HG03066 (cell line): ENCODE results near the gene GRIK4.

Source experiments
- ATAC-seq: cut with Tn5 transposase; IDR thresholded peaks from one replicate; pipeline ENCODE4 v1.9.1; 2021; ENCODE audit warnings: low read depth; ENCODE audit not compliant: unreplicated experiment

The GRIK4 gene

DNA sequence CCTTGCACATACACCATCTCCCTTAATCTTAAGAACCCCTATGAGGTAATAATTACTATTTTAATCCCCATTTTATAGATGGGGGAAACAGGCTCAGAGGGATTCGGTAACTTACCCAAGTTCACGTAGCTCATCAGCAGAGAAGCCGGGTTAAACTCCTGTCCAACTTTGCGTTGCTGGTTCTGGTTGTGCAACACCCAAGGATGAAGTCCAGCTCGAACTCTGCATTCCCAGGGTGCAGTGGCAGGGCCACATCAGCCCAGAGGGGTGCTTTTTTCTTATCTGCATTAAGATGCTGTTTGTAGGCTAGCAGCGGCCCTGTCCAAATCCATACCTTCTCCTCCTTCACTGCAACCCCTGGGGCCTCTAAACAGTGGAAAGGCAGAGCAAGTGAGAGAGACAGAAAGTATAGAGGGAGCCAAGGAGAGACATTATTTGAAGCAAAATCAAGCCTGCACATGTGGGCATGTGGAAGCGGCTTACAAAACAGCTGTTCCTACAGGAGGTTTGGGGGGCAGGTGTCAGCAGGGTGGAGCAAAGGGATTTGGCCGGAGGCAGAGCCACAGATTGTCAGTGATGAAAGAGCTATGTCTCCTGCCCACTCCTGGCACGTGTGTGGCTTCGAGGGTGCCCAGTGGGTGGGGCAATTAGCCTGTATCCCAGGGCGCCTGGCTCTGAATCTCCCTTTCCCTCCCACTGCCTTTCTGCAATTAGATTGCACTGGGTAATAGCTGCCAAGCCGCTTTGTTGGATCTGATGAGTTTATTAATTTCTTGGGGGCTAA lies 382.8 kb downstream of the GRIK4 start:
- no peak for ATAC-seq

GRCh38 chr11:120896687-120897086 lies 385.1 kb downstream of the GRIK4 start:
- no peak for ATAC-seq

- no peak for ATAC-seq
These were observed 387.0 kb downstream of the GRIK4 start for GRCh38 chr11:120898568-120898967.

GRCh38 chr11:120899720-120900119 lies 388.2 kb downstream of the GRIK4 start:
- no peak for ATAC-seq

- no peak for ATAC-seq
These were observed 389.1 kb downstream of the GRIK4 start for GRCh38 chr11:120900643-120901042.

- no peak for ATAC-seq
These were observed 392.1 kb downstream of the GRIK4 start for GRCh38 chr11:120903686-120904085.

DNA sequence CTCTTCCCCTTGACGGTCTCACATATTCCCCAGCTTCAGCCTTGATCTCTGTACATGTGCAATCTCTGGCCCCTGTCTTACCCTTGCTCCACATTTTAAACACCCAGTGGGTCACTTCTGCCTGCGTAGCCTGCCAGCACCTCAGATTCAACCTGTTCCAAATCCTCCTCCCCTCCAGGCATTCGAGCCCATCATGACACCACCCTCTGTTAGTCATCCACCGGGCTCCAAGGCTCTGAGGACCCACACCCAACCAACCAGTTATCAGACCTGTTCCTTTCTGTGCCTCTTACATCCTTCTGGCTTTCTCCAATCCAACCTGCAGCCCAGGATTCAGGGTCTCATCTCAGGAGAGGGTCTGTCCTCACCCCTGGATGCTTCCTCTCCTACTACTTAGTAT lies 392.6 kb downstream of the GRIK4 start:
- no peak for ATAC-seq

DNA sequence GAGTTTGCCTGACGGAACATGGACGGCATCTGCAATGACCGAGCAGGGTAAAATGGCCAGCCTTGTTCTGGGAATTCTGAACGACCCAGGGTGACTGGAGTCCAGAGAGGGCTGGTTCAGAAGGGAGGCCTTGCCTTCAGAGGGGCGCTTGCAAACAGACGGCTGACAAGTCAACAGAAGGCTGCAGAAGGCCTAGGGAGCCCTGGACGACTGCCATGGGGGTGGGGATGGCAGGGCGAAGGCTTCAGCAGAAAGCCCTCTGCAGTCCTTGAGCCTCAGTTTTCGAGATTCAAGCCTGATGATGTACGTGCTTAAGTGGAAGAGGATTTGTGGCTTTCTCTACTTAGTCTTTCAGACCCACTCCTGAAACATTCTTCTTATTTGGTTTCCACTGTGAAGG lies 395.2 kb downstream of the GRIK4 start:
- ATAC-seq: no peak

GRCh38 chr11:120907971-120908370 lies 396.4 kb downstream of the GRIK4 start:
- ATAC-seq: no peak

DNA sequence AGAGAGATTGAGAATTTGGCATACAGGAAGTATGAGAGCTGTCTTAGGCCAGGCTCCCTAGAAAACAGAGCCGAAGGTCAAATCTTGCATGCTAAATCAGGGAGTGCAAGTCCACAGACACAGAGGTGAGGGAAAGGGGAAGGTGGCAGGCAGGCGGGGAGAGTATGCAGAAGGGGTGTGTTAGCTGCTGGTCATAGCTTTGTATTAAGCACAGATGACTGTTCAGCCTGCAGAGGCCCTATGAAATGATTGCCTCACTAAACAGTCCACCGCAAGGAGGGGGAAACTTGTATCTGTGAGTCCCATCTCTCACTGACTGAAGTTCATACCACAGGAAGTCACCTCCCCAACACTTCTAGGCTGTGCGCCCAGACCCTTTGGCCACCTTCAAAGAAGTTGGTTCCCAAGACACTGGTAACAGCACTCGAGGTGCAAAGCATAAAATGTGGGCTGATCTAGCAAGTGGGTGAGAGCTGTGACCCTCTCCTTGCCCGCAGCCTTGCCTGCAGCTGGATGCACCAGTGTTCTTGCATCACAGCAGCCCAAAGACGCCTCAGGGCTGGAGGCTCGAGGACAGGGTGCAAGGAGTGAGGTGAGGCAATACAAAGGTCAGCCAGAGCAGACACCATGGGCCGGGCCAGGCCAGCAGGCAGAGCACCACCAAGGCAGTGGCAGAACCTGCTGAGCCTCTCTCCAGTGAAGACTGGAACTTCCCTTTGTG lies 397.1 kb downstream of the GRIK4 start:
- no peak for ATAC-seq

GRCh38 chr11:120909676-120910416 lies 398.3 kb downstream of the GRIK4 start:
- ATAC-seq: no peak

- no peak for ATAC-seq
These were observed 400.4 kb downstream of the GRIK4 start for GRCh38 chr11:120911943-120912342.

DNA sequence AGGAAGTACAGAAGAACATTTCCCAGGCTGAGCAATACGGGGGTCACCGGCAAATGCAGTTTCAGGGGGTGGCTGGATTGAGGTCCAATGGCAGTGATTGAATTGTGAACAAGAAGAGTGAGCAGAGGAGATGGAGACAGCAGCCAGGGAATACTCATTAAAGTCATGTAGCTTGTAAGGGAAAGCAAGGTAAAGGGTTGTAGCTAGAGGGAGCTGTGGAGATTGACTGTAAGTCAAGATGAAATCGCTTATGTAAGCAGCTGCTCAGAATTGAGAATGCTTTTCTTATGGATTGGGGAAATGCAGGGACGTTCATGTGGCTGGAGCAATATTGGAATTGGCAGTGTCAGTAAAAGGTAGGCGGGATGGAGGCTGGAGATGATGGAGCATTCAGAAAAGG lies 401.0 kb downstream of the GRIK4 start:
- ATAC-seq: no peak

DNA sequence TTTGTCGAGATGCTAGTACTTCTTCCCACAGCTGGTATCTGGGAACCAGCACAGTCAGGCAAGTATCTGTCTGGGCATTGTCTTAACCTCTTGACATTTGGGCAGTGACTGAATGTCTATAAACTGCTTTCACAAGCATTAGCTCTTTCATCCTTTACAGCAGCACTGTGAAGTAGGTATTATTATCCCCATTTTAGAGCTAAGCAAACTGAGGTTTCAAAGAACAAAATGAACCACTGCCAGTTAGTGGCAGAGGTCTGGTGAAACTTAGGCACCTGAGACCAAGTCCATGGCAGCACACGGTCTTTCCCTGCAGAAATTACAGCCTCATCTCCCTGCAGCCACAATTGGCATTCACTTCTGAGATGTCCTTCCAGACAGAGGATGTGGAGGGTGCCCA lies 401.4 kb downstream of the GRIK4 start:
- ATAC-seq: no peak

GRCh38 chr11:120914021-120914420 lies 402.5 kb downstream of the GRIK4 start:
- no peak for ATAC-seq

DNA sequence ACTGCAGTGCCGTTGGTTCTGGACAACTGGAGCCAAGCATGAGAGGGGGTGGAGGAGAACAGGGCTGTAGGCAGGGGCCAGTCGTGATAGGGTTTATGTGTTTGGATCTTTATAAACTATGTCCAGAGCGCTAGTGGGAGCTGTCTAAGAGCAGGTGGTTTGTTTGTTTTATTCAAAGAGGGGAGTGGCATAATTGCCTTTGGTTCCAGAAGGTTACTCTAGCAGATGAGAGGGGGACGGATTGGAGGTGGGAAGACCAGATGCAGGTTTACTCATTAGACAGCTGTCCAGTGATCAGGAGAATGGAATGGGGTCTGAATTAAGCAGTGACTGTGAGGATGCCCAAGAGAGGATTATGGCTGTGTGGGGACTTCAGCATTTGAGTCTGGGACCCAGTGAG lies 403.1 kb downstream of the GRIK4 start:
- ATAC-seq: no peak

DNA sequence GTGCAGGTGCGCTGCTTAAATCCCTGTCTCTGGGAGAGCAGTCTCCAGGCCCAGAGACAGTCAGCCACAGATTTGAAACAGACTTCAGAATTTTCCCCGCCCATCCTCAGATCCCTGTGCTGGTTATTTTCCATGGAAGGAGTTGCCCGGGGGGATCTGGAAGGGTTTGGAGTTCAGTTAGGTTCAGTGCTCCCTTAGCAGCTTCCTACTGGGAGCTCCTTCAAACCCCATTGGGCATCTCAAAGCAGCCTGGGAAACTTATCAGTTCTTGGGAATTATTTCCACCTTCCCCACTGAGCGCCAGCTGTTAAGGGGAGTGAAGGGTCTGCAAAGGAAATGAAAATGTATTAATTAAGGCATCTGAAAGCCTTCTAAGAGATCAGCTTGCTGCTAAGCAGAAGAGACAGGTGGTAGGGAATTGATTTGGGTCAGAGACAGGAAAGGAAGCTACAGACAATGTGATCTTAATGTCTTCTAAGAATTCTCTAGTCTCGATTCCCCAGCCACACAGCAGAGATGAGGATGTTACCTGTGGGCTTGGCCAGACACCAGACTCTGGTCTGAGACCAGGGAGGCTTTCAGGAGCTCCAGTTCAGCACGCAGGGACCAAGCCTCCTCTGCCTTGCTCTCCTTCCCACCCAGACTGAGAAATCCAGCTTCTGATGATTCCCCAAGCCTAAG lies 406.2 kb downstream of the GRIK4 start:
- peak; percentile 67 for ATAC-seq

DNA sequence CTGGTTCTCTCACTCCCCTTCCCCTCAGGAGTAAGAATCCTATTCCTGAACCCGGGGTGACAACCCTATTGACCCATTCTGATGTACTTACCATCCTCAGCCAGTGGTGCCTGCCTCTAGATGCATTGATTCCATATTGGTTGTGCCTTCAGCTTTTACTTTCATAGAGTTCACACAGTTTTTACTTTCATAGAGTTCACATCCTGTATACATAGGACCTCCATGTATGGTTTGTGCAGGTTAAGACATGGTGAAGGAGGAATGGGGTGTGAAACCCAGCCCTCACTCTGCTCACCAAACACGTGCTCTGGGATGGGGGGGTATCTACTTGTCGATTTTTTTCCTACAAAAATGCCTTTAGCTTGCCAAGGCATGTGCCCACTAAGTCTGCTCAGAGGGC lies 406.7 kb downstream of the GRIK4 start:
- peak; percentile 39 for ATAC-seq

GRCh38 chr11:120919045-120919444 lies 407.5 kb downstream of the GRIK4 start:
- ATAC-seq: no peak

DNA sequence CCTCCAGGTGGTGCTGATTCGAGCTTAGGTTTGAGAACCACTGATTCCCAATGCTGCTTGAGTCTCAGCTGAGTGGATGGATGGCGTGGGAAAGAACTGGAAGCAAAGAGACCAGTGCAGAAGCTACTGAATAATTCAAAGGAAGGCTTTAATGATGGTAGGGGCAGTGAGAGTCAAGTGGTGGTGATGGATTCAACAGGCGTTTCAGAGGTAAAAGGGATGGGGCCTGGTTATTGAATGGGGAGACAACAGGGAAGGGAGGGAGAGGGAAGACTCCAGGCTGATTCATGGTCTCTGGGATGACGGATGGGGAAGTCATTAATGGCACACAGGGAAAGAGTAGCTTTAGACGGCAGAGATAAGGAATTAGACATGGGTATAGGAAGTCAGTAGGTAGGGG lies 408.0 kb downstream of the GRIK4 start:
- no peak for ATAC-seq
